ENCODE data around the gene TCERG1L.

GRCh38 chr10:131178521-131179331, 132.8 kb downstream of the TCERG1L start:
- TF ChIP-seq POLR2A (IDR thresholded peaks at IDR 0.05) = no peak
- TF ChIP-seq, protein P1, sequence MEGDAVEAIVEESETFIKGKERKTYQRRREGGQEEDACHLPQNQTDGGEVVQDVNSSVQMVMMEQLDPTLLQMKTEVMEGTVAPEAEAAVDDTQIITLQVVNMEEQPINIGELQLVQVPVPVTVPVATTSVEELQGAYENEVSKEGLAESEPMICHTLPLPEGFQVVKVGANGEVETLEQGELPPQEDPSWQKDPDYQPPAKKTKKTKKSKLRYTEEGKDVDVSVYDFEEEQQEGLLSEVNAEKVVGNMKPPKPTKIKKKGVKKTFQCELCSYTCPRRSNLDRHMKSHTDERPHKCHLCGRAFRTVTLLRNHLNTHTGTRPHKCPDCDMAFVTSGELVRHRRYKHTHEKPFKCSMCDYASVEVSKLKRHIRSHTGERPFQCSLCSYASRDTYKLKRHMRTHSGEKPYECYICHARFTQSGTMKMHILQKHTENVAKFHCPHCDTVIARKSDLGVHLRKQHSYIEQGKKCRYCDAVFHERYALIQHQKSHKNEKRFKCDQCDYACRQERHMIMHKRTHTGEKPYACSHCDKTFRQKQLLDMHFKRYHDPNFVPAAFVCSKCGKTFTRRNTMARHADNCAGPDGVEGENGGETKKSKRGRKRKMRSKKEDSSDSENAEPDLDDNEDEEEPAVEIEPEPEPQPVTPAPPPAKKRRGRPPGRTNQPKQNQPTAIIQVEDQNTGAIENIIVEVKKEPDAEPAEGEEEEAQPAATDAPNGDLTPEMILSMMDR (IDR thresholded peaks at IDR 0.05) = no peak
